ENCODE measurements around the gene SORBS2. TPM values are rescaled to one million over a fixed set of nuclear protein-coding genes. Genes with fewer than 3 reads are reported as not detected.

Gene SORBS2
- total RNA-seq, 2 donors from 2014 or later: 7.0 to 13.8 TPM

DNA sequence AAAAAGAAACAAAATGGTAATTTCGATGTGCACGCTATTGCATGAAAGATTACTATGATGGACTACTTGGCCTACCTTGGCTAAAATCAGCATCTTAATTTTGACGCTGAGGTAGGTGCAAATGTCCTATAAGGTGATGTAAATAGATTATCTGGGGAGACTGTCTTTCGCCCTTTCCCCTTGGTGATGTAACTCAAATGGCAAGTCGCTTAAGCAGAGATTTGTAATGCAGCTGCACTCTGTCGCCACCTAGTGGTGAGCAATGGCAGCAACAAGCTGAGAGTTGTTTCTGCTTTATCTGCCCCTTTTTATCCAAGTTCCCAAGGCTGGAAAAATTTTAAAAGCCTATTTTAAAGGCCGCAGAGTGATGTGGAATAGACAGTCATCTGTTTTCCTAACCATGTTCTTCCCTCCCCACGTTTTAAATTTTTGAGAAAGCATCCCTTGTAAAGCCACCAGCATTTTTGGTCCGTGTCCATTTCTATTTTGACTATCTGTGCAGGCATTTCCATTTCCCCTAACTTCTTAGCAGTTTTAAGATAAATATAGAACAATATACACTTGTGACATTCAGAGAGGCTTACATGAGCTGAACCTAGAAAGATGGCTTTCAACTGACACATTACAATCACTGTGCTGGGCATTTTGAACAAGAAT lies 214.3 kb downstream of the SORBS2 start:
- TF ChIP-seq, protein P1, sequence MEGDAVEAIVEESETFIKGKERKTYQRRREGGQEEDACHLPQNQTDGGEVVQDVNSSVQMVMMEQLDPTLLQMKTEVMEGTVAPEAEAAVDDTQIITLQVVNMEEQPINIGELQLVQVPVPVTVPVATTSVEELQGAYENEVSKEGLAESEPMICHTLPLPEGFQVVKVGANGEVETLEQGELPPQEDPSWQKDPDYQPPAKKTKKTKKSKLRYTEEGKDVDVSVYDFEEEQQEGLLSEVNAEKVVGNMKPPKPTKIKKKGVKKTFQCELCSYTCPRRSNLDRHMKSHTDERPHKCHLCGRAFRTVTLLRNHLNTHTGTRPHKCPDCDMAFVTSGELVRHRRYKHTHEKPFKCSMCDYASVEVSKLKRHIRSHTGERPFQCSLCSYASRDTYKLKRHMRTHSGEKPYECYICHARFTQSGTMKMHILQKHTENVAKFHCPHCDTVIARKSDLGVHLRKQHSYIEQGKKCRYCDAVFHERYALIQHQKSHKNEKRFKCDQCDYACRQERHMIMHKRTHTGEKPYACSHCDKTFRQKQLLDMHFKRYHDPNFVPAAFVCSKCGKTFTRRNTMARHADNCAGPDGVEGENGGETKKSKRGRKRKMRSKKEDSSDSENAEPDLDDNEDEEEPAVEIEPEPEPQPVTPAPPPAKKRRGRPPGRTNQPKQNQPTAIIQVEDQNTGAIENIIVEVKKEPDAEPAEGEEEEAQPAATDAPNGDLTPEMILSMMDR (conservative IDR thresholded peaks at IDR 0.05): peak; percentile 99
- no peak overlapping the region for H3K4me3 ChIP-seq (ENCODE audit: low read length)
- no peaks in the 10 kb centered on the region for H3K27me3 ChIP-seq (ENCODE audit: control insufficient read depth, insufficient read depth, low read length, poor library complexity, severe bottlenecking)
- DNase-seq: peak; percentile 87
- 43 to 58% methylated on average over 8 to 9 of the region's 9 CpGs for WGBS, 2 experiments (ENCODE audit: insufficient coverage in 1 of 2, insufficient read length in 1 of 2)
- H3K4me3 Mint-ChIP-seq: no peak overlapping the region
- no peak overlapping the region for H3K27ac Mint-ChIP-seq
- no peaks in the 10 kb centered on the region for H3K9me3 ChIP-seq (ENCODE audit: control insufficient read depth, low read length)
- H3K27ac ChIP-seq (ENCODE audit: low read depth, low read length): no peak overlapping the region
- H3K36me3 Mint-ChIP-seq (ENCODE audit: low read depth): no peaks in the 10 kb centered on the region
- no peaks in the 10 kb centered on the region for H3K36me3 ChIP-seq (ENCODE audit: control insufficient read depth, insufficient read depth, low read length)
- no peaks in the 10 kb centered on the region for H3K9me3 Mint-ChIP-seq
- H3K9ac ChIP-seq (ENCODE audit: extremely low read depth, low read length, poor library complexity, severe bottlenecking): no peak overlapping the region
- peaks cover 5% of the 10 kb centered on the region for H3K27me3 Mint-ChIP-seq (ENCODE audit: insufficient read depth)
- no peaks in the 10 kb centered on the region for H3K4me1 Mint-ChIP-seq
- no peaks in the 10 kb centered on the region for H3K4me1 ChIP-seq (ENCODE audit: control insufficient read depth, insufficient read depth, low read length)

DNA sequence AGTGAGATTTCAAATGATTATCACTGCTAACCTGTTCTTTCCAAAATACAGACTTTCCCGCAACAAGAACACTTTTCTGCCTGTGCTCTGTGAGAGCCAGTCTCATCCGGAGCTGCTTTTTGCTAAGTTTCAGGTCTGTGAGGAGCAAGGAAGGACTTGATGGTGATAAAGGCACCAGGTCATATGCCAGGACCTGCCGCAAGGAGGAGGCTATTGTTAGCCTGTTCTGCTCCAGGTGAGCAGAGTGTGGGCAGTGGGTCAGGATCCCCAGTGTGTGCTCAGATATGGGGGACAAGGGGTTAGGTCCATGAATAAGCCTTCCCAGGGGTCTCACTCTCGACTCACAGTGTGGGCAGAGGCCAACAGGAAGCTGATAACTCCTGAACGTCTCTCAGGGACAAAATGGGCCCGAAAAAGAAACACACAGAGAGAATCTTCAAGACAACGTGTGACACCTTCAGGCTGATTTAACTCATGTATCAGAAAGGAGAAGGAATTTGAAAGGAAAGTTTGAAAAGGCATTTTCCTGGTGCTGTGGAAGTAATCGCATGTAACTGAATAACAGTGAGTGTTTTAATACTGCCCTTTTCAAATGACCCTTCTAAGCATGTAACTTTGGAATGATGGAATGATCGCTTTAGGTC lies 219.0 kb downstream of the SORBS2 start:
- Mint-ChIP-seq H3K36me3 (ENCODE audit: low read depth) (no peaks in the 10 kb centered on the region), H3K9me3 (no peaks in the 10 kb centered on the region), H3K4me3 (no peak overlapping the region), H3K27me3 (ENCODE audit: insufficient read depth) (peaks cover 26% of the 10 kb centered on the region), H3K27ac (no peak overlapping the region), H3K4me1 (no peaks in the 10 kb centered on the region)
- H3K4me1 ChIP-seq (ENCODE audit: control insufficient read depth, insufficient read depth, low read length): no peaks in the 10 kb centered on the region
- no peaks in the 10 kb centered on the region for H3K36me3 ChIP-seq (ENCODE audit: control insufficient read depth, insufficient read depth, low read length)
- no peak overlapping the region for H3K4me3 ChIP-seq (ENCODE audit: low read length)
- DNase-seq: no peak
- TF ChIP-seq, protein P1 (conservative IDR thresholded peaks at IDR 0.05): peak; percentile 30
- H3K9me3 ChIP-seq (ENCODE audit: control insufficient read depth, low read length): no peaks in the 10 kb centered on the region
- H3K27me3 ChIP-seq (ENCODE audit: control insufficient read depth, insufficient read depth, low read length, poor library complexity, severe bottlenecking): peaks cover 15% of the 10 kb centered on the region
- no peak overlapping the region for H3K27ac ChIP-seq (ENCODE audit: low read depth, low read length)
- whole genome bisulfite sequencing, 2 experiments (ENCODE audit: insufficient coverage in 1 of 2, insufficient read length in 1 of 2): 79 to 80% methylated on average over 8 to 9 of the region's 9 CpGs
- no peak overlapping the region for H3K9ac ChIP-seq (ENCODE audit: extremely low read depth, low read length, poor library complexity, severe bottlenecking)

DNA sequence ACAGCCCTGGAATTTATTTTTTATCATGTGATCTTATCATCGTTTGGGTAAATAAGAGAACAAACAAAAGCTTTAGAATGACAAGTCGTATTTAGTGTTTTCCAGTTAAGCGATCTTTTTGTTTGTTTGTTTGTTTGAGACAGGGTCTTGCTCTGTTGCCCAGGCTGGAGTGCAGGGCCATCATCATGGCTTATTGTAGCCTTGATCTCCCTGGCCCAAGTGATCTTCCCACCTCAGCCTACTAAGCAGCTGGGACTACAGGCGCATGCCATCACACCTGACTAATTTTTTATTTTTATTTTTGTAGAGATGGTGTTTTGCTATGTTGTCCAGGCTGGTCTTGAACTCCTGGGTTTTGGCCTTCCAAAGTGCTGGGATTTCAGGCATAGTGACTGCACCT lies 219.6 kb downstream of the SORBS2 start:
- H3K4me3 Mint-ChIP-seq: no peak overlapping the region
- no peak overlapping the region for H3K27ac ChIP-seq (ENCODE audit: low read depth, low read length)
- WGBS, 2 experiments (ENCODE audit: insufficient coverage in 1 of 2, insufficient read length in 1 of 2): 93% methylated on average over 4 of the region's 4 CpGs; no CpG with 5 or more reads in 1 of the 2 experiments

More for the DNA sequence above, 219.6 kb downstream of the SORBS2 start:
- Mint-ChIP-seq H3K4me1 (peaks cover 4% of the 10 kb centered on the region), H3K27me3 (ENCODE audit: insufficient read depth) (peaks cover 31% of the 10 kb centered on the region), H3K36me3 (ENCODE audit: low read depth) (no peaks in the 10 kb centered on the region), H3K9me3 (no peaks in the 10 kb centered on the region), H3K27ac (no peak overlapping the region)
- H3K9ac ChIP-seq (ENCODE audit: extremely low read depth, low read length, poor library complexity, severe bottlenecking): no peak overlapping the region
- no peak for DNase-seq
- TF ChIP-seq, protein P1 (conservative IDR thresholded peaks at IDR 0.05): no peak
- peaks cover 20% of the 10 kb centered on the region for H3K27me3 ChIP-seq (ENCODE audit: control insufficient read depth, insufficient read depth, low read length, poor library complexity, severe bottlenecking)
- H3K4me3 ChIP-seq (ENCODE audit: low read length): no peak overlapping the region
- peaks cover 4% of the 10 kb centered on the region for H3K4me1 ChIP-seq (ENCODE audit: control insufficient read depth, insufficient read depth, low read length)
- no peaks in the 10 kb centered on the region for H3K36me3 ChIP-seq (ENCODE audit: control insufficient read depth, insufficient read depth, low read length)
- no peaks in the 10 kb centered on the region for H3K9me3 ChIP-seq (ENCODE audit: control insufficient read depth, low read length)

All from endodermal cell (in vitro differentiated cells).